Loucy (cell line): ENCODE results near the gene EZR.

Source experiments
- H2AFZ ChIP-seq: fragments of 200-600 bp; sonication (generic); 2 replicates; pipeline ENCODE4 v1.6.0; 2016; ENCODE audit warnings: antibody characterized with exemption, mild to moderate bottlenecking, low read length, moderate library complexity
- H3F3A ChIP-seq: fragments of 200-600 bp; 2 replicates; pipeline ENCODE4 v1.6.0; 2016; ENCODE audit warnings: antibody characterized with exemption, low read depth, mild to moderate bottlenecking
- H3K27me3 ChIP-seq: fragments of 200-600 bp; sonication (generic); 2 replicates; pipeline ENCODE4 v1.6.1; 2014; ENCODE audit warnings: low read length, mild to moderate bottlenecking; ENCODE audit not compliant: insufficient read depth, poor library complexity, severe bottlenecking
- H3K36me3 ChIP-seq: fragments of 200-600 bp; sonication (generic); 2 replicates; pipeline ENCODE4 v1.6.1; 2016; ENCODE audit warnings: low read length; ENCODE audit not compliant: insufficient read depth
- H3K4me1 ChIP-seq: fragments of 200-600 bp; sonication (generic); 2 replicates; pipeline ENCODE4 v1.5.1; 2014; ENCODE audit warnings: low read length, mild to moderate bottlenecking; ENCODE audit not compliant: insufficient read depth, poor library complexity, severe bottlenecking
- H3K4me2 ChIP-seq: fragments of 200-600 bp; sonication (generic); 2 replicates; pipeline ENCODE4 v1.6.0; 2014; ENCODE audit warnings: antibody characterized with exemption, low read length, low read depth, mild to moderate bottlenecking; ENCODE audit not compliant: poor library complexity, severe bottlenecking
- H3K4me3 ChIP-seq: fragments of 200-600 bp; sonication (generic); 2 replicates; pipeline ENCODE4 v1.5.1; 2014; ENCODE audit warnings: low read length, mild to moderate bottlenecking, mixed read lengths; ENCODE audit not compliant: poor library complexity, severe bottlenecking
- H3K79me2 ChIP-seq: fragments of 200-600 bp; sonication (generic); 2 replicates; pipeline ENCODE4 v1.6.1; 2014; ENCODE audit warnings: low read length; ENCODE audit not compliant: insufficient read depth
- H3K9ac ChIP-seq: fragments of 200-600 bp; sonication (generic); 2 replicates; pipeline ENCODE4 v1.6.0; 2014; ENCODE audit warnings: mild to moderate bottlenecking, low read depth, low read length, moderate library complexity; ENCODE audit not compliant: poor library complexity, severe bottlenecking
- H3K9me2 ChIP-seq: fragments of 200-600 bp; sonication (generic); replicated peaks from 2 replicates; pipeline ENCODE4 v1.6.1; 2016; ENCODE audit warnings: low read depth, low read length, mixed read lengths
- H3K9me3 ChIP-seq: fragments of 200-600 bp; sonication (generic); 2 replicates; pipeline ENCODE4 v1.6.1; 2014; ENCODE audit warnings: mild to moderate bottlenecking, antibody characterized with exemption, low read length, low read depth; ENCODE audit not compliant: insufficient read depth
- H4K20me1 ChIP-seq: fragments of 200-600 bp; sonication (generic); 2 replicates; pipeline ENCODE4 v1.6.0; 2014; ENCODE audit warnings: antibody characterized with exemption, low read length, mild to moderate bottlenecking; ENCODE audit not compliant: insufficient read depth, poor library complexity, severe bottlenecking
- CTCF ChIP-seq: fragments of 200-600 bp; sonication (generic); conservative IDR thresholded peaks from 2 replicates; pipeline ENCODE4 v1.5.1; 2014; ENCODE audit warnings: mild to moderate bottlenecking, antibody characterized with exemption, low read length
- EZH2phosphoT487 ChIP-seq: fragments of 200-600 bp; IDR thresholded peaks from 2 replicates; pipeline ENCODE4 v1.6.1; 2018; ENCODE audit warnings: antibody characterized with exemption, mild to moderate bottlenecking, moderate library complexity, borderline replicate concordance

Gene EZR

GRCh38 chr6:158837684-158838625, 18.8 kb upstream of the EZR start:
- Histone ChIP-seq H3K36me3 (no peaks in the 10 kb centered on the region), H3K27me3 (no peaks in the 10 kb centered on the region), H3K4me2 (no peak overlapping the region), H3K4me3 (no peak overlapping the region), H3F3A (no peaks in the 10 kb centered on the region), H3K9me2 (no peaks in the 10 kb centered on the region), H3K9ac (no peak overlapping the region), H3K9me3 (no peaks in the 10 kb centered on the region), H3K79me2 (no peaks in the 10 kb centered on the region), H2AFZ (no peak overlapping the region), H3K4me1 (no peaks in the 10 kb centered on the region), H4K20me1 (no peaks in the 10 kb centered on the region)
- TF ChIP-seq CTCF: no peak
- TF ChIP-seq EZH2phosphoT487: no peak

GRCh38 chr6:158836625-158837311, 17.6 kb upstream of the EZR start:
- H3K27me3 ChIP-seq: no peaks in the 10 kb centered on the region
- H3K4me2 ChIP-seq: no peak overlapping the region
- H3F3A ChIP-seq: no peaks in the 10 kb centered on the region
- no peak overlapping the region for H2AFZ ChIP-seq
- H3K4me3 ChIP-seq: no peak overlapping the region
- H3K79me2 ChIP-seq: no peaks in the 10 kb centered on the region
- no peaks in the 10 kb centered on the region for H3K9me2 ChIP-seq
- H4K20me1 ChIP-seq: no peaks in the 10 kb centered on the region
- H3K36me3 ChIP-seq: no peaks in the 10 kb centered on the region
- H3K4me1 ChIP-seq: no peaks in the 10 kb centered on the region
- H3K9me3 ChIP-seq: no peaks in the 10 kb centered on the region
- H3K9ac ChIP-seq: no peak overlapping the region
- TF ChIP-seq CTCF (no peak), EZH2phosphoT487 (no peak)

GRCh38 chr6:158835616-158836221, 16.6 kb upstream of the EZR start:
- Histone ChIP-seq H3K27me3 (no peaks in the 10 kb centered on the region), H3K79me2 (no peaks in the 10 kb centered on the region), H3K9me3 (no peaks in the 10 kb centered on the region), H3K9ac (no peak overlapping the region), H3K4me2 (no peak overlapping the region), H3F3A (no peaks in the 10 kb centered on the region), H3K4me3 (no peak overlapping the region), H3K36me3 (no peaks in the 10 kb centered on the region), H3K9me2 (no peaks in the 10 kb centered on the region), H3K4me1 (no peaks in the 10 kb centered on the region), H2AFZ (no peak overlapping the region), H4K20me1 (no peaks in the 10 kb centered on the region)
- TF ChIP-seq EZH2phosphoT487: no peak
- no peak for TF ChIP-seq CTCF
